Measurements from ENCODE around the gene UST. TPM values are rescaled to one million over a fixed set of nuclear protein-coding genes. Genes with fewer than 3 reads are reported as not detected.

Gene UST
- polyA plus RNA-seq, 3 donors, result 9.9 to 12.9 (median 10.8) TPM

DNA sequence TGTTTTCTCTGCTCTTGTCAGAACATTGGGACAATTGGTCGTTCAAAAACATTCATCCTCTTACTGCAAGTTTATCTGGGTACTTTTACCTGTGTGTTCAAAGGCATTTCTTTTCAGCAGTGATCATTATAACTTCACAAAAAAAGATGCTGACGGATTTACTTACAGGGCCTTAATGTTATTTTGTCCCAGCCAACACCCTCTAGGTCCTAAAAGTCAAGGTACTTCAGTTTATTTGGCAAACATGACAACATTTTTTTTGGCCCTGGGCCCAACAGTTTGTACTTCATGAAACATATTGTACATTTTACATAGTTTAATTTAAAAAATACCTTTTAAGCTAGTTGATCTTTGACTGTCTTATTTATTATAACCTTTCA, 329.5 kb downstream of the UST start:
- DNase-seq (ENCODE audit: extremely low read depth in 1 of 11, low read depth in 9 of 11, low spot score in 4 of 11), result no peak

DNA sequence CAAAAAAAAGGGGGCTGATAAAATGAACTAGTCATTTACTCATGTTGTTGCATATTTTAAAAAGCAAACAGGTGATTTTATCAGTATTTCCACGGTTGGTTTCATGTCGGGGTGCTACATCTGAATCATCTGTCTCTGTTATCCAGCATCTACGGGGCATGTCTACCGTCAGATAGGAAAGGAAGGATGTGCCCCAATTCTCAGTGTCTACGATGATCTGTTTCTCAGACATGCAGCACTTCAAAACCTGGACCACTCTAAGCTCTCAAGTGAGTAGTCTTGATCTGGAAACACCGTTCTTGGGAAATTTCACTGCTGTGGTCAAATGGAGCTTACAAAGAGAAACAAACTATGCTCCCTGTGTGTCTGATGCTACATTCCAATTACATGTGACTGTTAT, 330.4 kb downstream of the UST start:
- DNase-seq (ENCODE audit: extremely low read depth in 1 of 11, low read depth in 9 of 11, low spot score in 4 of 11), result no peak

DNA sequence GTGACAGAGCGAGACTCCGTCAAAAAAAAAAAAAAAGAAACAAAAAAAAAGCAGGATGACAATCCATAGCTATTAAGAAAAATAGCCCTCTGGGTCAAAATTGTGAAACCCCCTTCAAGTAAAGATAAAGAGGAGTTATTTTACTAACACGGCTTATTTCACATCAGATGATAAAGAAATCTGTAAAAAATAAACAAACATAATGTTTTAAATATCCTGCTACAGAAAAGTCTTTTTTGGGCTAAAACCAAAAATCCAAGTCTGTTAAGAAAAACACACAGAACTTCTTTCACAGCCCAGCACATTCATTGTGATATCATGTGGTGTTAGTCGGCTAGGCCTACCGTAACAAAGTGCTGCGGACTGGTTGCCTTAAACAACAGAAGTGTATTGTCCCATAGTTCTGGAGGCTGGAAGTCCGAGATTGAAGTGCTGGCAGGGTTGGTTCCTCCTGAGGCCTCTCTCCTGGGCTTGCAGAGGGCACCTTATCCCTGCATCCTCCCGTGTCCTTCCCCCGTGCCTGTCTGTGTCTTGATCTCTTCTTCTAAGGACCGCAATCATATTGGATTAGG, 331.5 kb downstream of the UST start:
- DNase-seq (ENCODE audit: extremely low read depth in 1 of 11, low read depth in 9 of 11, low spot score in 4 of 11), result no peak

DNA sequence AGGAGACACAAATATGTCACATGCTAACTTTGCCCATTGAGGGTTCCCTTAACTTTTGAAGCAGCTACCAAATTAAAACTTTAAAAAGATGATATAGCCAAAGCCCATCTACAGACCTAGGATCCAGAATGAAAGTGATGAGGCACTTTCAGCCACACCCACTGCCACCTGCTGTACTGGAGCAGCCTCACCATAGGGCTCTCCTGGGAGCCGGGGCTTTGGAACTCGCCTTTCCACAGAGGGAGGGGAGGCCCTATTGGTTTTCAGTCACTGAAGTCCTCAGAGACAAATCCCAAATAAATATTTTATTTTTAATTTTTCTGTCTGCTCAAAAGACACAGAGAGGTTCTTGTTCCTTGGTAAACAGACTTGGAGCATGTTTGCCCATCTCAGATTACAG, 332.6 kb downstream of the UST start:
- no peak for DNase-seq (ENCODE audit: extremely low read depth in 1 of 11, low read depth in 9 of 11, low spot score in 4 of 11)

DNA sequence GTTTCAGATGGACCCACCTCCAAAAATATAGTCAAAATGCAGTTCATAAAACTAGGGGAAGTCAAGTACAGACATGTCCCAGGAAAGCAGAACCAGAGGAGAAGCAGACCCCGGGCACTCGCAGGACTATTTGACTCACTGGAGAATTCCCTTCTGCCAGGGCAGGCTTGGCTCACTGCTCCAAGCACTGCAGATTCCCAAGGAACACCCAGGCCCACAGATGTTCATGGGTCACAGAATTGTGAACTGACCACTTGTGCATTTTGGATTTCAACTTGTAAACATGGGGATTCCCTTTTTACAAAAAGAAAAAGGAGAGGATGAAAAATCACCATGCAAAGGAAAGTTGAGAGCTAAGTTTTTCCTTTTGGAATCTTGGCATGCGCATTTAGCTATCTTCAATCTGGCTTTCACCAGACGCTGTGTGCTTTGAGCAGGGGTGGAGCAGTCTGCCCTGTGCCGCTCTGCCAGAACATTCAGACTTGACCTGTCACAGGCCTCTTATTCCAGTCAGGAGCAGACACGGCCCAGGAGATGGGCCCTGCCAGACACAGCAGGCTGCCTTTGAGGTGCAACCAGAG, 333.2 kb downstream of the UST start:
- DNase-seq (ENCODE audit: extremely low read depth in 1 of 11, low read depth in 9 of 11, low spot score in 4 of 11), result no peak

DNA sequence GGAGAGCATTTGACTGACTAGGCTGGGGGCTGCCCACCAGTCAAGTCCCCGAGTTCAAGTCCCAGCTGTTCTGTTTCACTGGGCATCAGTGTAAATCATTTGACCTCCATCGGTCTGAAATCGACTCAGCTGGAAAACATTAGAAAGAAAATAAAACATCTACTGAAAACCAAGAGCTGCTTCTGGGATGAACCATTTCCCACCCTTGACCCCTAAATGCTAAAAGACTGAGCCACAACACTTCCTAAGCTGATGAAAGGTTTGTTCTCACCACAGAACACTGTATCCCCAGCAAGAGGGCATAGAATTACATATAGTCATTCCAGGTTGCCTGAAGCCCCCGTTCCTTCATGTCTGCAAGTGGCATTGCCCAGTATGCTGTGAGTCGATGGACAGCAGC, 333.7 kb downstream of the UST start:
- DNase-seq (ENCODE audit: extremely low read depth in 1 of 11, low read depth in 9 of 11, low spot score in 4 of 11), result no peak

DNA sequence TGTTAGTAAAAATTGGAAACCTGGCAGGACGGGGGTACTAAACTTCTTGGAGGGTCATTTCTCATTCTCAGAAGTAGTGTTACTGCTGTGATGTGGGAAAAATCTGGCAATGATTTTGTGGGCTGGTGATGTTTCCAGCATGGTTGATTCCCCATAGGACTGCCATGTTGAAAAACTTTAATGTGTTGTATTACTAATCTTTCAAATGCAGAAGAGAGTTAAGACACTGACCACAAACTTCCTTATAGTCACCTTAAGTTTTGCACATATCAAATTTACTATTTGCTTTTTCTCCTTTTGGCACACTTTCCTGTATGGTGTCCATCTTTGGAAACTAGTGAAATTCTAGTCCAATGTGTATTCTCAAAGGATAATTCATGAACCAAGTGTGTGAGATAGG, 334.5 kb downstream of the UST start:
- no peak for DNase-seq (ENCODE audit: extremely low read depth in 1 of 11, low read depth in 9 of 11, low spot score in 4 of 11)

DNA sequence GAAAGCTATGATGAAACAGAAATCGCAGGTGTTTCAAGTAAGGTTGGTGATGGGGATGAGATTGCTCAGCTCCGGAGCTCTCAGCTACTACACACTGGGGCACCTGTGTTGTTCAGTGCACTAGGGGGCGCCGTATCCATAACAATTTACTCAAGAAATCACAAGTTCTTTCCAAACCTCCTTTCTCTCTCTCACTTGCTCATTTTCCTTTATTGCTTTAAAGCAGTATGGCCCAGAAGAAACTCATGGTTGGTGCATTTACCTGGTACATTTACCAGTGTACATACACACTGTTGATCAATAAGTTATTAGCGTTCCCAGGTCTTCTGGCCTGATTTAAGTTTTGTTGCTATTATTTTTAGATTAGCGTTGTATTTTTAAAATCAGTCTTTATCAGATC, 335.5 kb downstream of the UST start:
- peak in 5 of 11 donors; percentile 58 to 74 (median 70) for DNase-seq (ENCODE audit: extremely low read depth in 1 of 11, low read depth in 9 of 11, low spot score in 4 of 11)

DNA sequence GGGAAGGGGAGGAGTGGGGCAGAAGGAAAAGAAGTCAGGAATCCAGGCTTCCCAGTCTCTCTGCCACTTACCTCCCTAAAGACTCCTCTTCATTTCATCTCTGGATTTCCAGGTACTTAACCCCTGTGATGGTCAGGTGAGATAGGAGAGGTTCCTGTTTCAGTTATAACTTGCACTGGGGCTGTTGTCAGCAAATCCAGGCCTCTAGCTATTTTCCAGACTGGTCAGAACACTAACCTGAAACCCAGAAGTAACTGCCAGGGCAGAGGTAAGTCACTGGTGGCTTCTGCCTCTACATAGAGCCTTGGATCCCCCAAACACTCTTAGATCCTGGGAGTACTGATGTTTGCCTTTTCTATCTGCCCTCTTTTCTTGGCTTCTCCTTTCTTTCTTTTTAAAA, 337.2 kb downstream of the UST start:
- no peak for DNase-seq (ENCODE audit: extremely low read depth in 1 of 11, low read depth in 9 of 11, low spot score in 4 of 11)

DNA sequence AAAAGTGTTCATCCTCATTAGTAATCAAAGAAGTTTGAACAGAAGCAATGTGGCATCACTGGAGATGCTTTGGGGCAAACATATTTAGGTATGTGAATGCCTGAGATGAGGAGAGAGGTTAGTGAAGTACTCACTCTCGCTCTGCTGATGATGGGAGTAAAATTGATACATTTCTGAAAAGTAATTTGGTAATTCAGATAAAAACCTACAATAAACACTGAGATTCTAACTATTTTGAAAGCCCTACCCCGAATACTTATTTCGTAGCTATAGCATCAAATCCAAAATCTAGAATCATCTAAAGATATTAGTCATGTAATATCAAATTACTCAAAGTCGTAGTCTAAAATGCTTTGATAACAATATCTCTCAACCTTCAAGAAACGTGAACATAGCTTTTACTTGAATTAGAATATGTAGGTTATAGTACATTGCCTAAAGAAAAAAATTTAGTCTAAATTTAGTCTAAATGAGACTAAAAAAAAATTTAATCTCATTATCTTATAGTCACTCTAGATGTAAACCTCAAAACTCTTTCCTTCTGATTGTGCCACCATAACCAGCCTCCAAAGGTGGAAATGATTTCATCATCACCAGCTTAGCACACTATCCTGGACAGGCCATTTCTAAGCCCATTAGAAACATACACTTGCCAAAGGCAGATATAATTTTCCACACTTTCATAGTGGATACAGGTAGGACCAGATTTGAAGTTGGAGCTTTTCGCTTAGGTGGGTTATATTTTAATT, 338.2 kb downstream of the UST start:
- DNase-seq (ENCODE audit: extremely low read depth in 1 of 11, low read depth in 9 of 11, low spot score in 4 of 11), result no peak

DNA sequence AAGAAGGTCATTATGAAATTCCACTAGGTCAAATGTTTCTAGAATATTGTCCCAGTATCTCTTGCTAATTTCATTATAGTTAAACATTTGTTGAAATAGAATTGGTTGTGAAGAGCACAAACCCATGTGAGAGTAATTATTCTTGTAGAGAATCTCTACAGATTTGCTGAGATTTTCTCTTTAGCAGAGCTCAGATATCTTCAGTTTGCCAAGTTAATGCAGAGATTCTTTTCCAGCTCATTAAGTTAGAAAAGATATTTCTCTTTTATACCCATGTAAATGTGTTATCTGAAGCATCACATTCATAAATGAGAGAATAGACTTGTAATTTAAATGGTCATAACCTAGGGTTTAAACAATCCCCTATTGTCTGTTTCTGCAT, 338.7 kb downstream of the UST start:
- no peak for DNase-seq (ENCODE audit: extremely low read depth in 1 of 11, low read depth in 9 of 11, low spot score in 4 of 11)

DNA sequence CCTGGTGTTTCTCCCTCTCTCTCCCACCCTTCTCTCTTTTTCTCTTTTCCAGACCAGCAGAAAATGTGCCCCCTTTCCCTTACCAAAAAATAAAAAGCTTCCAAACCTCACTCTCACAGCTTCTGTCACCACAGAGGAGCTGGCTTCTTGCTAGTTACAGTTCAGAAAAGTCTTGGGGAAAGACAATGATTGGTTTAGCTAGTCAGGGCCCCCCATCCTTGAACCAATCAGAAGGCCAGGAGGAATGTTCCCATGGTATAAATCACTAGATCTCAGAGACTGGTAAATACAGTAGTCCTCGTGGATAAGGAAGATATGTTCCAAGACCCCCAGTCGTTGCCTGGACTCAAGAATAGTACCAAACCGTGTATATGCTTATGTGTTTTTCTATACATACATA, 339.5 kb downstream of the UST start:
- DNase-seq (ENCODE audit: extremely low read depth in 1 of 11, low read depth in 9 of 11, low spot score in 4 of 11), result no peak

DNA sequence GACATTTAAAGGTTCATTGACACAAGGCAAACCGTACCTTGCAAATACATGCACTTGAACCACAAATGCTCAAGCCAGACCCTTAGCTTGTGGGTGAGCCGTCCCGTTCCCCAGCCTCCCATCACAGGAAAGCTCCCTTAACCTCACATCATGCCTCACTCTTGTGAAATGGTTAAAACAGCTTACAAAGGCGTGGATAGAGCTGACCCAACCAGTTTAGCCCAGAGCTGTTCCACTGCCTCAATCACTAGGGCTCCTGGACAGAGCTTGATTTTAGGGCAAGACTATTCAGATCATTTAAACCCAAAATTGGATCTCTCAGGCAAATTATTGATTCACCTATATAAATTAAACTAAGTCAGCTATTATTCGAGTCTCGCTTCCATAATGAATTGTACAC, 341.1 kb downstream of the UST start:
- DNase-seq (ENCODE audit: extremely low read depth in 1 of 11, low read depth in 9 of 11, low spot score in 4 of 11), result no peak

DNA sequence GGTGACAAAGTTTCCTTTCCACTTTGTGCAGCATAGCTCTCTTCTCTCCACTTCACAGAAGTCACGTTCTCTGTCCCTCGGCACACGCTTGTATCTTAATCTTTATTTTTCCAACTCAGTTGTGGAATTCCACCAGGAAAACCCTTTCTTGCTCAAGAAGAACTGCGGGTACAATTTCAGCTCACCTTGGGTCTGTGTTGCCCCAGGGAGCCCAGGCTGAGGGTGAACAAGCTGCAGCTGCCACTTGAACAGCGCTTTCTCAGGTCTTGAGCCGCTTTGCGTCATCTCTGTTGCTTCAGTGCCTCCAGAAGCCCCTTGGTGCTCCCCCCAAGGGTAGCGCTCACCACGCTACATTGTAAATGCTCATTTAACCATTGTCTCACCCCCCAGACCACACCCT, 341.5 kb downstream of the UST start:
- DNase-seq (ENCODE audit: extremely low read depth in 1 of 11, low read depth in 9 of 11, low spot score in 4 of 11), result no peak

DNA sequence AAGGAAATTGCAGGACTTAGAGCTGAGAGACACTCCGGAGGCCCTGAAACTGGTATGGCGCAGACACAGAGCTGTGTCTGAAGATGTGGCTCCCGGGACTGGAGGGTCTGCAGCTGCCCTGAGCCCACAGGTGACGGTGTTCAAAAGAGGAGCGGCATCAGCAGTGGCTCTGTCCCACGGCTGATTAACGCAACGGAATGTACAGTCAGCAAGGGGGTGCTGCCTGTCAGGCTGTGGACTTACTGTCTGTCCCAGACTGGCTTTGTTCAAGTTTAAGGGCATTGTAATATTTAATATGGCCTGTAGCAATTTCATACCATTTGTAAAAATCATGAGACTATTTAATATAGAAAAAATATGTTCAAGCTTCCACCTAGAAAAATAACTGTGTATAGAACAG, 342.7 kb downstream of the UST start:
- DNase-seq (ENCODE audit: extremely low read depth in 1 of 11, low read depth in 9 of 11, low spot score in 4 of 11), result no peak

DNA sequence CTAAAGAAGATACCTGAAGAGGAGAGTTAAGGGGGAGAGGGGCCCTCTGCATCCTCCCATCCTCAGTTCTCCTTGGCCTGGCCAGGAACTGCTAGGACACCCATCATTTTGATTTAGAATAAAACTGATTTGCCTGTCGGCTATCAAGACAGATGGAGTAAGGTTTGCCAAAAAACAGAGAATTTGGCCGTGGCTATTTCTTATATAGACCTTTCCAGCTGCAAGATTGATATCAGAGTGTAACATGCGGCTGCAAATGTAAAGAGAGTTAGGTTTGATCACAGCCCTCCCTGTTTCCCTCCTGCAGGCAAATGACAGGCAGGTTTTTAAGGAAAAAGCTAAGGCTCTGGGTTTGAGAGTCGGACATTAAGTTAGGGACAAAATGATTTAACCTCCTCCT, 344.1 kb downstream of the UST start:
- no peak for DNase-seq (ENCODE audit: extremely low read depth in 1 of 11, low read depth in 9 of 11, low spot score in 4 of 11)

DNA sequence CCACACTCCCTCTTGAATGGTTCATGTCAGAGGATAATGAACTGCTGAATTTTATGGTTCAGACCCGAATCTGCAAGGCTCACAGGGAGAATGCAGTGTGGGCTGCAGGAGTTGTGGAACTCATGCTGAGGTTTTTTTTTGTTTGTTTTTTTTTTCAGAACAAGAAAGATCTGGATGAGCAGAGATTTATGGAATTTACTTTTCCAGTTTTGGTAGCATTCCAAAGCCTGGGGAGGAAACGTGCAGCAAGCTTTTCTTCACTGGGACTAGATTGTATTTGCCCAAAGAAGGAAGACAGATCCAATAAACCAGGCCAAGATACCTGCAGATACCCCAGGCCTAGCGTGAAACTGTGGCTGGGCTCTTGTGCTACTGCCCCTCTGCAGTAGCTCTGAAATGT, 346.8 kb downstream of the UST start:
- DNase-seq (ENCODE audit: extremely low read depth in 1 of 11, low read depth in 9 of 11, low spot score in 4 of 11), result no peak

DNA sequence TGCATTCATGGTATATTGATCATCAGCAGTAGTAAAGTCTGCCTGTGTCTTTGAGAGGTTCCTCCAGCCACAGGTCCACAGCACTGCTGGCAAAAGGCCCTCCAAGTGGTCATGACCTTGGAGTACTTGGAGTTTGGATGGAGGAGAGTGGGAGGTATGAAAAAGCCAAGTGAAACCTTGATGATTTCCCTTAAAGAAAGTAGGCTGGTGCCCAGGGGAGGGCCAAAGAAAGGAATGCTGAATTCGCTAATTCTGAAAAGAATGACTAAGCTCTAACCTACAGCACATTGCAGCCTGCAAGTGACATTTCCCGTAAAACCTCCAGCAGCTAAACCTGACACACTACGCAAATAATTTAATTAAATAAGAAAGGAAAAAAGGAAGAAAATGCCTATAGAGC, 347.3 kb downstream of the UST start:
- no peak for DNase-seq (ENCODE audit: extremely low read depth in 1 of 11, low read depth in 9 of 11, low spot score in 4 of 11)

DNA sequence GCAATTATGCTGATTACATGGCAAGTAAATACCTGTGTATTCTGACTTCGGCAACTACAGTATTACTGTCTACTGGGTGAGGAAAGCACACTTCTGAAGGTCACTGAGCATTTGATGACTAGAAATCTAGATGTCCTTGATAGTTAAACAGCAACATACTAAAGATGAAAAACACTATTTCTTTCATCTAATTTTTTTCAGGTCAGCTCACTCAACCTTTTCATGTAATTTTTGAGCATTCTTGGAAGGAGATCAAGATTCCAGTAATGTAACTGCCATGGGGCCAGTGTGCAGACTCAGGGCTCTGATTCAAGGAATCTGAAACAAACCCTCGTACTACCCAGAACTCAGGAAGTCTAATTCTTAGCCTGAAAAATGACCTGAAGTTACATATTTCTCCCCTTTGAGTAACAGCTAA, 348.1 kb downstream of the UST start:
- DNase-seq (ENCODE audit: extremely low read depth in 1 of 11, low read depth in 9 of 11, low spot score in 4 of 11), result no peak

DNA sequence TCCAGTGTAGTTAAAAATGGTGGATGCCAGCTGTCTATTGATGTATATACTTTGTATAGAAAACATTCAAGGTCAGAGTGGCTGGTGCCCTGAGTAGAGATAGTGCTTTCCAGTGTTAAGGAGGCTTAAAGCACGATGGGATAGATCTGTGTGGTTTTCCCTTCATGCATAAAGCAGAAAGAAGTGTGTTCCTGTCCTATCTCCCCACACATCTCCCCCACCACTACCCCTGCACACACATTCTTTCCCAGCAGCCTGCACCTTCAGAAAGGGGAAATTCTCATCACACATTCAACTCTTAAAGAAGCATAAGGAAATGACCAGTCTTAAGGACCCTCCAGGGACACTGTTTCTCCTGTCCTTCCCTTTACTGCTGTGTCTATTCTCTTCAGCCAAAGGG, 349.0 kb downstream of the UST start:
- no peak for DNase-seq (ENCODE audit: extremely low read depth in 1 of 11, low read depth in 9 of 11, low spot score in 4 of 11)

DNA sequence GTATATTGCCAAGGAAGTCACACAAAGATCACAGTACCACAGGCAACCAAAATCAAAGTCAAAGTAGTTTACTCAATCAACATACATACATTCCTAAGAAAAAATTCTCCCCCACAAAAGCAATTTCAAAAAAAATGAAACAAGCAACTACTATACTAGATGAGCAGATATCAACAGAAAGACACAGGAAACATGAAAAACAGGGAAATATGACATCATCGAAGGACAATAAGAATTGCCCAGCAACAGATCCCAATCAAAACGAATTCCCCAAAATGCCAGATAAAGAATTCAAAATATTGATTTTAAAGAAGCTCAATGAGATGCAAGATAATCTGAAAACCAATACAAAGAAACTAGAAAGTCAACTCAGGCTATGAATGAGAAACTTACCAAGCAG, 351.0 kb downstream of the UST start:
- DNase-seq (ENCODE audit: extremely low read depth in 1 of 11, low read depth in 9 of 11, low spot score in 4 of 11), result no peak
